H1 (cell line): ENCODE data around the gene SUOX. TPM values are rescaled to one million over a fixed set of nuclear protein-coding genes. Genes with fewer than 3 reads are reported as not detected.

Experiments used
- CTCF ChIA-PET: fragments of 300-600 bp; sonication (Branson Sonifier 250); formaldehyde crosslinking; loops from one replicate; lab custom pipeline; 2021; ENCODE audit not compliant: partially characterized antibody; lab: Charles Lee
- POLR2A ChIA-PET: fragments of 300-600 bp; sonication (Branson Sonifier 250); formaldehyde crosslinking; loops from one replicate; lab custom pipeline; 2021; ENCODE audit warnings: inconsistent platforms; ENCODE audit not compliant: partially characterized antibody; lab: Charles Lee
- DNase-seq, 2 experiments: peaks; one replicate each; pipeline versions ENCODE4 v3.0.0 to v3.0.0-alpha.2; 2010 to 2022; ENCODE audit warnings: low spot score in 2 of 2, low read depth in 1 of 2, mixed read lengths in 1 of 2
- FAIRE-seq: peaks from 2 replicates; lab custom pipeline; 2011; peaks lifted over from hg19 to GRCh38; lab: Jason Lieb, UNC
- H2AFZ ChIP-seq: 2 replicates; pipeline ENCODE4 v1.8.1; 2012; ENCODE audit warnings: low read length, inconsistent platforms
- H2AK5ac ChIP-seq: 2 replicates; pipeline ENCODE4 v1.6.1; 2013; ENCODE audit warnings: low read depth, low read length
- H2BK120ac ChIP-seq: replicated peaks from 2 replicates; pipeline ENCODE3; 2013; ENCODE audit warnings: low read depth, low read length, inconsistent platforms
- H2BK12ac ChIP-seq: 2 replicates; pipeline ENCODE4 v1.6.1; 2013; ENCODE audit warnings: low read depth, low read length
- H2BK15ac ChIP-seq: 2 replicates; pipeline ENCODE4 v1.6.1; 2013; ENCODE audit warnings: low read length
- H2BK20ac ChIP-seq: 2 replicates; pipeline ENCODE4 v1.6.1; 2013; ENCODE audit warnings: low read length
- H2BK5ac ChIP-seq: 2 replicates; pipeline ENCODE4 v1.6.1; 2013; ENCODE audit warnings: low read depth, low read length
- H3K14ac ChIP-seq: 2 replicates; pipeline ENCODE4 v1.6.1; 2013; ENCODE audit warnings: inconsistent platforms; ENCODE audit not compliant: insufficient read length
- H3K18ac ChIP-seq: 2 replicates; pipeline ENCODE4 v1.6.1; 2013; ENCODE audit warnings: low read length; ENCODE audit errors: extremely low read depth
- H3K23ac ChIP-seq: 2 replicates; pipeline ENCODE4 v1.6.1; 2013; ENCODE audit warnings: inconsistent platforms; ENCODE audit not compliant: insufficient read length
- H3K23me2 ChIP-seq: 2 replicates; pipeline ENCODE4 v1.6.1; 2013; ENCODE audit warnings: low read depth, low read length
- H3K27ac ChIP-seq: 2 replicates; pipeline ENCODE4 v1.6.1; 2011; ENCODE audit warnings: low read depth, low read length, inconsistent platforms
- H3K27me3 ChIP-seq, 4 experiments: replicated peaks in 1 of 4; 1 replicate in 1 of 4; 2 replicates in 3 of 4; pipeline versions ENCODE4 v1.6.1 to v1.8.1; 2011 to 2013; ENCODE audit warnings: low read length in 3 of 4, mild to moderate bottlenecking in 3 of 4, inconsistent platforms in 2 of 4, mixed read lengths in 2 of 4, moderate library complexity in 1 of 4; ENCODE audit not compliant: control insufficient read depth in 3 of 4, insufficient read depth in 3 of 4; ENCODE audit errors: extremely low read depth in 1 of 4
- H3K36me3 ChIP-seq, 4 experiments: 2 replicates each; pipeline versions ENCODE4 v1.6.1 to v1.8.1; 2011 to 2013; ENCODE audit warnings: mild to moderate bottlenecking in 4 of 4, low read length in 3 of 4, moderate library complexity in 2 of 4, control low read depth in 1 of 4, inconsistent platforms in 1 of 4; ENCODE audit not compliant: insufficient read depth in 4 of 4, control insufficient read depth in 2 of 4
- H3K4ac ChIP-seq: replicated peaks from 2 replicates; pipeline ENCODE3; 2013; ENCODE audit warnings: low read length, low read depth, mixed read lengths, inconsistent platforms; ENCODE audit not compliant: insufficient read length
- H3K4me1 ChIP-seq, 4 experiments: replicated peaks in 1 of 4; 1 replicate in 1 of 4; 2 replicates in 3 of 4; pipeline versions ENCODE4 v1.6.1 to v1.8.1; 2011 to 2013; ENCODE audit warnings: low read length in 3 of 4, inconsistent platforms in 2 of 4, mixed read lengths in 1 of 4; ENCODE audit not compliant: insufficient read depth in 4 of 4, control insufficient read depth in 3 of 4
- H3K4me2 ChIP-seq, 2 experiments: 2 replicates each; pipeline versions ENCODE4 v1.6.1 to v1.8.1; 2011 to 2013; ENCODE audit warnings: low read depth in 2 of 2, low read length in 2 of 2, control low read depth in 1 of 2, inconsistent platforms in 1 of 2, mild to moderate bottlenecking in 1 of 2; ENCODE audit not compliant: insufficient read depth in 1 of 2
- H3K4me3 ChIP-seq, 4 experiments: fragments of 200-600, 300-600 bp in 1 of 4; sonication (generic), shearing (Covaris generic), sonication (Bioruptor Twin) in 1 of 4; 2 replicates each; pipeline versions ENCODE4 v1.5.1 to v1.8.1; 2011 to 2016; ENCODE audit warnings: low read length in 4 of 4, low read depth in 3 of 4, control low read depth in 2 of 4, inconsistent platforms in 2 of 4, mild to moderate bottlenecking in 2 of 4, mixed read lengths in 1 of 4, moderate library complexity in 1 of 4; ENCODE audit not compliant: insufficient read depth in 2 of 4; ENCODE audit errors: extremely low read depth in 1 of 4
- H3K56ac ChIP-seq: replicated peaks from 2 replicates; pipeline ENCODE3; 2013; ENCODE audit warnings: low read depth, mild to moderate bottlenecking, mixed read lengths, low read length, inconsistent platforms; ENCODE audit not compliant: insufficient read length
- H3K79me1 ChIP-seq: 2 replicates; pipeline ENCODE4 v1.6.1; 2013; ENCODE audit warnings: low read depth, low read length, control low read depth
- H3K79me2 ChIP-seq, 2 experiments: 2 replicates each; pipeline versions ENCODE4 v1.6.1 to v1.8.1; 2012 to 2013; ENCODE audit warnings: low read length in 2 of 2, mild to moderate bottlenecking in 2 of 2, inconsistent platforms in 1 of 2; ENCODE audit not compliant: insufficient read depth in 2 of 2, control insufficient read depth in 1 of 2
- H3K9ac ChIP-seq, 4 experiments: replicated peaks in 1 of 4; 1 replicate in 1 of 4; 2 replicates in 3 of 4; pipeline versions ENCODE4 v1.6.1 to v1.8.1; 2011 to 2013; ENCODE audit warnings: low read depth in 3 of 4, low read length in 3 of 4, control low read depth in 2 of 4, mild to moderate bottlenecking in 2 of 4, moderate library complexity in 2 of 4, inconsistent platforms in 1 of 4; ENCODE audit errors: extremely low read depth in 1 of 4
- H3K9me3 ChIP-seq, 2 experiments: 2 replicates each; pipeline versions ENCODE4 v1.6.1 to v1.8.1; 2012 to 2013; ENCODE audit warnings: mild to moderate bottlenecking in 2 of 2, moderate library complexity in 2 of 2, control low read depth in 1 of 2, inconsistent platforms in 1 of 2, low read depth in 1 of 2, low read length in 1 of 2, mixed read lengths in 1 of 2; ENCODE audit not compliant: insufficient read depth in 2 of 2
- H4K20me1 ChIP-seq, 2 experiments: replicated peaks in 1 of 2; 2 replicates each; pipeline versions ENCODE3 to v1.8.1; 2011 to 2013; ENCODE audit warnings: inconsistent platforms in 2 of 2, low read length in 2 of 2, mild to moderate bottlenecking in 1 of 2; ENCODE audit not compliant: insufficient read depth in 2 of 2, control insufficient read depth in 1 of 2
- H4K5ac ChIP-seq: 2 replicates; pipeline ENCODE4 v1.6.1; 2013; ENCODE audit warnings: low read length, low read depth, mixed read lengths, inconsistent platforms; ENCODE audit not compliant: insufficient read length
- H4K8ac ChIP-seq: 2 replicates; pipeline ENCODE4 v1.8.0; 2013; ENCODE audit warnings: mild to moderate bottlenecking, moderate library complexity, low read length, inconsistent platforms; ENCODE audit not compliant: insufficient read depth; ENCODE audit errors: extremely low read depth
- H4K91ac ChIP-seq: replicated peaks from 2 replicates; pipeline ENCODE3; 2013; ENCODE audit warnings: low read length, mixed read lengths, inconsistent platforms; ENCODE audit not compliant: insufficient read length
- BRCA1 ChIP-seq: IDR thresholded peaks from 2 replicates; pipeline ENCODE4 v1.6.1; 2012; ENCODE audit warnings: low read depth, low read length, improper control_type of control experiment
- CBX8 ChIP-seq: fragments of 300-800, 300-1000 bp; sonication (generic); IDR thresholded peaks from 2 replicates; pipeline ENCODE4 v1.7.1; 2016; ENCODE audit warnings: low read depth, low read length, borderline replicate concordance
- CHD2 ChIP-seq: IDR thresholded peaks from 2 replicates; pipeline ENCODE4 v1.6.1; 2012; ENCODE audit warnings: low read length, improper control_type of control experiment
- GTF2F1 ChIP-seq: IDR thresholded peaks from 2 replicates; pipeline ENCODE4 v1.6.1; 2012; ENCODE audit warnings: low read depth, low read length, improper control_type of control experiment, borderline replicate concordance
- JUN ChIP-seq: IDR thresholded peaks from 2 replicates; pipeline ENCODE4 v1.6.1; 2011; ENCODE audit warnings: low read depth, mild to moderate bottlenecking, improper control_type of control experiment, low read length
- JUND ChIP-seq: IDR thresholded peaks from 2 replicates; pipeline ENCODE4 v1.6.1; 2011; ENCODE audit warnings: mild to moderate bottlenecking, improper control_type of control experiment, low read length
- KDM5A ChIP-seq: fragments of 200-600 bp; IDR thresholded peaks from 2 replicates; pipeline ENCODE4 v1.7.1; 2012; ENCODE audit warnings: mild to moderate bottlenecking, low read length, inconsistent platforms, mixed read lengths
- MAFK ChIP-seq: IDR thresholded peaks from 2 replicates; pipeline ENCODE4 v1.6.1; 2012; ENCODE audit warnings: low read depth, mild to moderate bottlenecking, improper control_type of control experiment, low read length
- RAD21 ChIP-seq, 2 experiments: IDR thresholded peaks in 1 of 2; conservative IDR thresholded peaks in 1 of 2; 2 replicates each; pipeline ENCODE4 v1.6.1; 2011; ENCODE audit warnings: low read depth in 2 of 2, low read length in 2 of 2, improper control_type of control experiment in 1 of 2, inconsistent platforms in 1 of 2, mild to moderate bottlenecking in 1 of 2, moderate library complexity in 1 of 2
- RXRA ChIP-seq: IDR thresholded peaks from 2 replicates; pipeline ENCODE4 v1.6.1; 2011; ENCODE audit warnings: low read depth, mild to moderate bottlenecking, low read length, moderate library complexity; ENCODE audit not compliant: insufficient read depth
- SIX5 ChIP-seq: IDR thresholded peaks from 2 replicates; pipeline ENCODE4 v1.6.1; 2011; ENCODE audit warnings: mild to moderate bottlenecking, low read depth, low read length
- SP1 ChIP-seq: IDR thresholded peaks from 2 replicates; pipeline ENCODE4 v1.6.1; 2011; ENCODE audit warnings: low read depth, low read length
- TBP ChIP-seq: IDR thresholded peaks from 2 replicates; pipeline ENCODE4 v1.6.1; 2011; ENCODE audit warnings: low read depth, low read length, improper control_type of control experiment
- YY1 ChIP-seq: IDR thresholded peaks from 2 replicates; pipeline ENCODE4 v1.6.1; 2011; ENCODE audit warnings: low read depth, mild to moderate bottlenecking, low read length
- WGBS, 2 experiments: shearing (Covaris generic) in 1 of 2; methylation state at CpG; one replicate each; pipeline versions ENCODE4 v1.1.6 to v1.1.7; 2013 to 2015; ENCODE audit warnings: low lambda C conversion rate in 2 of 2, mixed read lengths in 2 of 2, inconsistent platforms in 1 of 2, low coverage in 1 of 2, missing lambda C conversion rate in 1 of 2; ENCODE audit not compliant: insufficient replicate concordance in 2 of 2, insufficient coverage in 1 of 2, insufficient read length in 1 of 2; ENCODE audit errors: extremely low coverage in 1 of 2, missing lambda C conversion rate in 1 of 2; 5-methylcytosine and 5-hydroxymethylcytosine counted together
- polyA plus RNA-seq, 7 experiments: library from polyadenylated mRNA; depleted of rRNA in 3 of 7; stranded (reverse) in 5 of 7; unstranded in 2 of 7; fragments of >200 nt in 5 of 7; fragments of 200-250 nt in 2 of 7; gene quantifications; 1 replicate in 5 of 7; 2 replicates in 1 of 7; 4 replicates in 1 of 7; pipeline versions ENCODE4 v1.2.1 to v1.2.3, GENCODE V29; 2011 to 2013; ENCODE audit warnings: missing spikeins in 2 of 7, mixed read lengths in 2 of 7
- total RNA-seq: library from RNA; stranded (reverse); fragmentation: NEBNext Ultra II Directional; extraction: Animal tissue kit (Norgen Biotek cat#: 25700); gene quantifications from 2 replicates; pipeline ENCODE4 v1.2.1, GENCODE V29; 2021

The SUOX gene
- total and polyA plus RNA-seq, 2 of the 8 experiments (the other 6 are each of a cell fraction or from before 2014, with no cell fraction given): 22.5 to 31.3 TPM

- Histone ChIP-seq H2BK120ac (no peak overlapping the region), H4K8ac (no peak overlapping the region), H3K56ac (no peak overlapping the region), H3K18ac (no peak overlapping the region), H2BK5ac (no peak overlapping the region), H3K4me3 (no peak overlapping the region), H3K4me1 (peaks cover 0 to 4% (median 0%) of the 10 kb centered on the region in 4 experiments; a peak in 2 of 7 replicates), H3K79me1 (no peaks in the 10 kb centered on the region; the same call in 1 of the 2 replicates), H3K79me2 (no peaks in the 10 kb centered on the region; a peak in 1 of 4 replicates), H2AFZ (no peak overlapping the region), H2BK15ac (no peak overlapping the region), H2BK12ac (no peak overlapping the region), H3K4ac (no peak overlapping the region), H4K5ac (no peak overlapping the region), H3K23me2 (peaks cover 8% of the 10 kb centered on the region), H3K4me2 (no peak overlapping the region), H3K36me3 (peaks cover 0 to 20% (median 5%) of the 10 kb centered on the region in 4 experiments; a peak in 5 of 8 replicates), H3K9me3 (no peaks in the 10 kb centered on the region), H4K20me1 (no peaks in the 10 kb centered on the region), H3K14ac (no peak overlapping the region), H3K23ac (no peak overlapping the region), H3K27ac (no peak overlapping the region), H3K27me3 (no peaks in the 10 kb centered on the region), H4K91ac (no peak overlapping the region), H3K9ac (no peak overlapping the region), H2BK20ac (no peak overlapping the region), H2AK5ac (no peak overlapping the region)
- ChIA-PET POLR2A (interaction anchor here (1.0 kb wide), 1 partner anchor 18 kb away, joined by 3 read pairs; no protein-coding TSS in a partner anchor), CTCF (interaction anchor here (0.5 to 13.5 kb wide), 2 partner anchors 20 to 216 kb away, joined by 3 to 256 read pairs; partner anchors contain the start of gene IKZF4)
- 89% methylated on average over 7 of the region's 7 CpGs; no CpG with 5 or more reads in 1 of the 2 experiments for WGBS, 2 experiments
- DNase-seq: no peak
- FAIRE-seq: no peak
- TF ChIP-seq YY1: no peak
- no peak for TF ChIP-seq RXRA
- no peak for TF ChIP-seq TBP
- TF ChIP-seq CHD2: no peak
- no peak for TF ChIP-seq JUND
- TF ChIP-seq SIX5: no peak
- TF ChIP-seq MAFK: no peak
- no peak for TF ChIP-seq KDM5A
- no peak for TF ChIP-seq SP1
- TF ChIP-seq RAD21 (IDR thresholded peaks at IDR 0.05 in 1 of 2, conservative IDR thresholded peaks at IDR 0.05 in 1 of 2; ENCODE audit: low read depth in 2 of 2, low read length in 2 of 2): no peak
- TF ChIP-seq BRCA1: no peak
- TF ChIP-seq CBX8: no peak
- TF ChIP-seq GTF2F1: no peak
- TF ChIP-seq JUN: no peak
These were observed 4.5 kb downstream of the SUOX start for GRCh38 chr12:56001487-56002100.
